DOHH2 (cell line): ENCODE data around the gene TIGAR.
A peak's percentile ranks its signal among the peaks of the same experiment; 100 is the strongest.

Experiments used
- H3F3A ChIP-seq: fragments of 200-600 bp; sonication (generic), shearing (Covaris generic); 2 replicates; pipeline ENCODE4 v1.6.0; 2016; ENCODE audit warnings: antibody characterized with exemption, mild to moderate bottlenecking; ENCODE audit not compliant: control insufficient read depth, insufficient read depth
- H3K27ac ChIP-seq: fragments of 200-600 bp; sonication (generic); 2 replicates; pipeline ENCODE4 v1.5.1; 2014; ENCODE audit warnings: low read depth, mild to moderate bottlenecking, low read length, moderate library complexity
- H3K27me3 ChIP-seq: fragments of 200-600 bp; sonication (generic); 2 replicates; pipeline ENCODE4 v1.6.1; 2014; ENCODE audit warnings: mild to moderate bottlenecking, low read length, mixed read lengths; ENCODE audit not compliant: control insufficient read depth
- H3K36me3 ChIP-seq: fragments of 200-600 bp; sonication (generic); 2 replicates; pipeline ENCODE4 v1.6.1; 2014; ENCODE audit warnings: mild to moderate bottlenecking, low read length, moderate library complexity, mixed read lengths; ENCODE audit not compliant: control insufficient read depth
- H3K4me1 ChIP-seq: fragments of 200-600 bp; sonication (generic); 2 replicates; pipeline ENCODE4 v1.6.1; 2014; ENCODE audit warnings: mild to moderate bottlenecking, low read length, mixed read lengths; ENCODE audit not compliant: control insufficient read depth
- H3K4me2 ChIP-seq: fragments of 200-600 bp; sonication (generic); 2 replicates; pipeline ENCODE4 v1.6.0; 2014; ENCODE audit warnings: mild to moderate bottlenecking, low read length, moderate library complexity
- H3K4me3 ChIP-seq: fragments of 200-600 bp; sonication (generic); 2 replicates; pipeline ENCODE4 v1.5.1; 2014; ENCODE audit warnings: mild to moderate bottlenecking, low read length, mixed read lengths
- H3K79me2 ChIP-seq: fragments of 200-600 bp; sonication (generic); 2 replicates; pipeline ENCODE4 v1.6.1; 2014; ENCODE audit warnings: mild to moderate bottlenecking, low read length, mixed read lengths; ENCODE audit not compliant: control insufficient read depth
- H3K9me2 ChIP-seq: fragments of 200-600 bp; sonication (generic); replicated peaks from 2 replicates; pipeline ENCODE4 v1.6.1; 2014; ENCODE audit warnings: mild to moderate bottlenecking, low read length, mixed read lengths; ENCODE audit not compliant: control insufficient read depth
- H3K9me3 ChIP-seq: fragments of 200-600 bp; sonication (generic); 2 replicates; pipeline ENCODE4 v1.6.1; 2014; ENCODE audit warnings: antibody characterized with exemption, low read length, mixed read lengths; ENCODE audit not compliant: control insufficient read depth, insufficient read depth
- H4K20me1 ChIP-seq: fragments of 200-600 bp; sonication (generic); 2 replicates; pipeline ENCODE4 v1.6.0; 2014; ENCODE audit warnings: low read depth, mild to moderate bottlenecking, antibody characterized with exemption, low read length, moderate library complexity; ENCODE audit not compliant: control insufficient read depth, insufficient read depth
- EZH2phosphoT487 ChIP-seq: fragments of 200-600 bp; sonication (generic); IDR thresholded peaks from 2 replicates; pipeline ENCODE4 v1.6.1; 2017; ENCODE audit warnings: borderline replicate concordance, mild to moderate bottlenecking, antibody characterized with exemption, low read length, moderate library complexity, mixed read lengths
- TF ChIP-seq, protein P1 (sequence below): fragments of 200-600 bp; sonication (generic); IDR thresholded peaks from one replicate; pipeline ENCODE4 v1.5.1; 2014; ENCODE audit warnings: antibody characterized with exemption, mild to moderate bottlenecking, low read depth, low read length; ENCODE audit not compliant: poor library complexity, severe bottlenecking

TIGAR gene

GRCh38 chr12:4311776-4312175 lies 9.2 kb upstream of the TIGAR start:
- H3K36me3 ChIP-seq, result no peaks in the 10 kb centered on the region
- H3K9me2 ChIP-seq, result no peaks in the 10 kb centered on the region
- H3K9me3 ChIP-seq, result no peaks in the 10 kb centered on the region
- TF ChIP-seq, protein P1, sequence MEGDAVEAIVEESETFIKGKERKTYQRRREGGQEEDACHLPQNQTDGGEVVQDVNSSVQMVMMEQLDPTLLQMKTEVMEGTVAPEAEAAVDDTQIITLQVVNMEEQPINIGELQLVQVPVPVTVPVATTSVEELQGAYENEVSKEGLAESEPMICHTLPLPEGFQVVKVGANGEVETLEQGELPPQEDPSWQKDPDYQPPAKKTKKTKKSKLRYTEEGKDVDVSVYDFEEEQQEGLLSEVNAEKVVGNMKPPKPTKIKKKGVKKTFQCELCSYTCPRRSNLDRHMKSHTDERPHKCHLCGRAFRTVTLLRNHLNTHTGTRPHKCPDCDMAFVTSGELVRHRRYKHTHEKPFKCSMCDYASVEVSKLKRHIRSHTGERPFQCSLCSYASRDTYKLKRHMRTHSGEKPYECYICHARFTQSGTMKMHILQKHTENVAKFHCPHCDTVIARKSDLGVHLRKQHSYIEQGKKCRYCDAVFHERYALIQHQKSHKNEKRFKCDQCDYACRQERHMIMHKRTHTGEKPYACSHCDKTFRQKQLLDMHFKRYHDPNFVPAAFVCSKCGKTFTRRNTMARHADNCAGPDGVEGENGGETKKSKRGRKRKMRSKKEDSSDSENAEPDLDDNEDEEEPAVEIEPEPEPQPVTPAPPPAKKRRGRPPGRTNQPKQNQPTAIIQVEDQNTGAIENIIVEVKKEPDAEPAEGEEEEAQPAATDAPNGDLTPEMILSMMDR, result no peak
- no peak for TF ChIP-seq EZH2phosphoT487
- H3K27ac ChIP-seq, result no peak overlapping the region
- no peak overlapping the region for H3K4me3 ChIP-seq
- H3K4me1 ChIP-seq, result no peaks in the 10 kb centered on the region
- no peaks in the 10 kb centered on the region for H3F3A ChIP-seq
- peaks cover 9% of the 10 kb centered on the region; the same call in 1 of the 2 replicates for H3K27me3 ChIP-seq
- H3K4me2 ChIP-seq, result no peak overlapping the region
- no peaks in the 10 kb centered on the region for H3K79me2 ChIP-seq
- H4K20me1 ChIP-seq, result no peaks in the 10 kb centered on the region

- Histone ChIP-seq H3K79me2 (no peaks in the 10 kb centered on the region), H3K4me2 (no peak overlapping the region), H3K9me2 (no peaks in the 10 kb centered on the region), H3K36me3 (no peaks in the 10 kb centered on the region), H3K4me1 (no peaks in the 10 kb centered on the region), H3K9me3 (no peaks in the 10 kb centered on the region), H3K4me3 (no peak overlapping the region), H3F3A (no peaks in the 10 kb centered on the region), H3K27me3 (peaks cover 9% of the 10 kb centered on the region; the same call in 1 of the 2 replicates), H3K27ac (no peak overlapping the region), H4K20me1 (no peaks in the 10 kb centered on the region)
- TF ChIP-seq EZH2phosphoT487, result no peak
- TF ChIP-seq, protein P1, result no peak
These were observed 8.8 kb upstream of the TIGAR start for GRCh38 chr12:4312251-4312650.

DNA sequence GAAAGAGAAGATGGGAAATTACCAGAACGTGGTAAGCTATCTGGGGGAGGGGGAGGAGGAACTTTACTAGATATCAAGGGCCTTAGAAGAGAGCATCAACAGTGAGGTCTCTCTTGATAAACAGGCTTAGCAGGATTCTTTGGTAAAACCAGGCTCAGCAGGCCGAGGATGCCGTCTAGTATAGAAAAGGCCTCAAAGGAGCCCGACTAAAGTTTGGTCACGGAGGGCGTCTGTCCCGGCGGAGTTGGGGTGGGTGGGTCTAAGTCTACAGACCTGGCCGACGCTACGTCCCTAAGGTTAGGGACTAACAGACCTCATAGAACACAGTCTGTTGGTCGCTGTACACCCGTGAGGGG lies 538 bp upstream of the TIGAR start:
- no peaks in the 10 kb centered on the region for H3K27me3 ChIP-seq
- peaks cover 3% of the 10 kb centered on the region; the same call in 1 of the 2 replicates for H3K36me3 ChIP-seq
- H3K9me3 ChIP-seq, result no peaks in the 10 kb centered on the region
- no peak for TF ChIP-seq EZH2phosphoT487
- TF ChIP-seq, protein P1, result no peak
- H3K9me2 ChIP-seq, result no peaks in the 10 kb centered on the region
- peak overlapping the region; percentile 96 for H3K4me2 ChIP-seq
- no peaks in the 10 kb centered on the region for H4K20me1 ChIP-seq
- no peaks in the 10 kb centered on the region for H3F3A ChIP-seq
- H3K4me1 ChIP-seq, result peaks cover 16% of the 10 kb centered on the region
- peak overlapping the region; percentile 88 for H3K4me3 ChIP-seq
- H3K79me2 ChIP-seq, result peaks cover 35% of the 10 kb centered on the region
- 0 out of 2 replicates have a peak overlapping the region, but pooled peaks have one; percentile 11 for H3K27ac ChIP-seq

DNA sequence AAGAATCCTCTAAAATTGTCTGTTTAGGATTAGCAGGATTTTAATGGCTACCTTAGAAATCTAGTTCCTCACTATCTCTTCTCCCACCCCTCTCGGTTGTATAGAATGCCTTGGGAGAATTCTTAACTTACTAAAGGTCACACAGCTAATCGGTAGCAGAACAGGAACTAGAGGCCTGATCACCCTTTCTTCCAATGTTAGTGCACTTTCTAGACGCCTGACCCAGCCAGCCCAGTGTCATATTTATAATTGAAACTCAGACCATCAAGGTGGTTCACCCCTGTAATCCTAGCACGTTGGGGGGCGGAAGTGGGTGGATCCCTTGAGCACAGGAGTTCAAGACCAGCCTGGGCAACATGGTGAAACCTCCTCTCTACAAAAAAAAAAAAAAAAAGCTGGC lies 1.7 kb downstream of the TIGAR start:
- no peaks in the 10 kb centered on the region for H4K20me1 ChIP-seq
- peaks cover 22% of the 10 kb centered on the region for H3K4me1 ChIP-seq
- no peaks in the 10 kb centered on the region for H3K9me3 ChIP-seq
- H3K27me3 ChIP-seq, result no peaks in the 10 kb centered on the region
- TF ChIP-seq, protein P1, result no peak
- no peak for TF ChIP-seq EZH2phosphoT487
- peaks cover 3% of the 10 kb centered on the region; the same call in 1 of the 2 replicates for H3K36me3 ChIP-seq
- H3F3A ChIP-seq, result no peaks in the 10 kb centered on the region
- H3K79me2 ChIP-seq, result peaks cover 54% of the 10 kb centered on the region
- no peak overlapping the region for H3K27ac ChIP-seq
- peak overlapping the region; percentile 88 for H3K4me3 ChIP-seq
- H3K9me2 ChIP-seq, result no peaks in the 10 kb centered on the region
- peak overlapping the region; percentile 96 for H3K4me2 ChIP-seq
